ENCODE data around the gene LIMS1. TPM values are rescaled to one million over a fixed set of nuclear protein-coding genes. Genes with fewer than 3 reads are reported as not detected.
"Not testable (repeated sequence)": the region's sequence is repeated elsewhere in the genome, so short reads cannot be mapped to it uniquely, and the experiment has no call there.

The LIMS1 gene
- total and polyA plus RNA-seq, 2 donors (not counting 3 experiments of a cell fraction or from before 2014, with no cell fraction given), result 153 to 229 TPM

GRCh38 chr2:108719149-108720044 lies 185.1 kb downstream of the LIMS1 start, which contains the start of gene RANBP2:
RANBP2 (plus strand) TSS chr2:108719482; CDS start chr2:108719607, 125 bp downstream.
- H3K9ac ChIP-seq (replicated peaks; ENCODE audit: extremely low read depth, insufficient read depth, low read length), result peak within 1 kb of the TSS; percentile 88
- peak within 1 kb of the TSS; percentile 78 for H3K4me2 ChIP-seq (ENCODE audit: insufficient read depth, low read length)
- H4K20me1 ChIP-seq (replicated peaks; ENCODE audit: control insufficient read depth, extremely low read depth, insufficient read depth, low read length), result no peaks in the 10 kb centered on the region
- CTCF ChIA-PET, result interaction anchor here (1.1 kb wide), 1 partner anchor 82 kb away, joined by 5 read pairs; no protein-coding TSS in a partner anchor
- DNase-seq (ENCODE audit: low read depth, low spot score) (peak; percentile 98), FAIRE-seq (peak; percentile 76)
- peak within 1 kb of the TSS; percentile 45 for H2AFZ ChIP-seq (ENCODE audit: low read depth, low read length)
- TSS peak; percentile 25 for BruUV-seq (replicated peaks)
- POLR2A ChIA-PET, result interaction anchor here (0.6 kb wide), 1 partner anchor 18 kb away, joined by 4 read pairs; no protein-coding TSS in a partner anchor
- dilution Hi-C loops (cut with MboI; ENCODE audit: extremely low pct_ligation_motif_present, low sequenced_read_pairs), result no loop called here
- H3K4me1 ChIP-seq (ENCODE audit: control insufficient read depth, extremely low read depth, insufficient read depth, low read length), result no peaks in the 10 kb centered on the region
- intact Hi-C loops (cut with micrococcal nuclease), result no loop called here
- H3K9me1 ChIP-seq (replicated peaks; ENCODE audit: control insufficient read depth, extremely low read depth, insufficient read depth, low read length), result no peaks in the 10 kb centered on the region
- no peaks in the 10 kb centered on the region for H3K9me3 ChIP-seq (replicated peaks; ENCODE audit: control insufficient read depth, insufficient read depth, low read length)
- no peaks in the 10 kb centered on the region for H3K36me3 ChIP-seq (ENCODE audit: control insufficient read depth in 2 of 2, extremely low read depth in 1 of 2, insufficient read depth in 2 of 2, low read length in 2 of 2)
- peaks cover 43% of the 10 kb centered on the region for H3K79me2 ChIP-seq (ENCODE audit: control insufficient read depth, insufficient read depth, low read length)
- peak within 1 kb of the TSS; percentile 69 for H3K27ac ChIP-seq (ENCODE audit: insufficient read depth, low read depth, low read length)
- H3K4me3 ChIP-seq (replicated peaks in 1 of 3; ENCODE audit: insufficient read depth in 1 of 3, low read depth in 1 of 3, low read length in 3 of 3), result peak within 1 kb of the TSS; percentile 48 to 69 (median 59)
- TF ChIP-seq MYC (IDR thresholded peaks at IDR 0.05; ENCODE audit: low read depth, low read length) (peak; percentile 99), FOS (IDR thresholded peaks at IDR 0.05; ENCODE audit: borderline replicate concordance, insufficient read depth, low read length) (no peak), GATA2 (IDR thresholded peaks at IDR 0.05; ENCODE audit: insufficient read depth, insufficient read length, low read depth, low read length) (peak; percentile 29), EZH2 (IDR thresholded peaks at IDR 0.05; ENCODE audit: borderline replicate concordance, low read depth, low read length, severe bottlenecking) (no peak), MAX (IDR thresholded peaks at IDR 0.05; ENCODE audit: insufficient read depth, insufficient read length) (peak; percentile 88), POLR2AphosphoS5 (IDR thresholded peaks at IDR 0.05; ENCODE audit: insufficient read depth, low read depth, low read length) (peak; percentile 97), POLR2A (IDR thresholded peaks at IDR 0.05; ENCODE audit: low read depth, low read length) (peak; percentile 97), JUN (IDR thresholded peaks at IDR 0.05; ENCODE audit: borderline replicate concordance, insufficient read depth, insufficient read length, low read depth) (peak; percentile 2)
- H3K27me3 ChIP-seq (ENCODE audit: control insufficient read depth in 2 of 2, insufficient read depth in 2 of 2, low read length in 2 of 2), result no peaks in the 10 kb centered on the region

GRCh38 chr2:108726048-108726447 lies 191.8 kb downstream of the LIMS1 start:
- H3K9me1 ChIP-seq (replicated peaks; ENCODE audit: control insufficient read depth, extremely low read depth, insufficient read depth, low read length); BruUV-seq (replicated peaks); H3K27me3 ChIP-seq (ENCODE audit: control insufficient read depth in 2 of 2, insufficient read depth in 2 of 2, low read length in 2 of 2); H3K27ac ChIP-seq (ENCODE audit: insufficient read depth, low read depth, low read length); H2AFZ ChIP-seq (ENCODE audit: low read depth, low read length); DNase-seq (ENCODE audit: low read depth, low spot score); H3K4me1 ChIP-seq (ENCODE audit: control insufficient read depth, extremely low read depth, insufficient read depth, low read length); H3K9ac ChIP-seq (replicated peaks; ENCODE audit: extremely low read depth, insufficient read depth, low read length); dilution Hi-C loops (cut with MboI; ENCODE audit: extremely low pct_ligation_motif_present, low sequenced_read_pairs); H3K9me3 ChIP-seq (replicated peaks; ENCODE audit: control insufficient read depth, insufficient read depth, low read length); H4K20me1 ChIP-seq (replicated peaks; ENCODE audit: control insufficient read depth, extremely low read depth, insufficient read depth, low read length); H3K4me3 ChIP-seq (replicated peaks in 1 of 3; ENCODE audit: insufficient read depth in 1 of 3, low read depth in 1 of 3, low read length in 3 of 3); FAIRE-seq; POLR2A ChIA-PET; H3K4me2 ChIP-seq (ENCODE audit: insufficient read depth, low read length); intact Hi-C loops (cut with micrococcal nuclease); CTCF ChIA-PET; H3K36me3 ChIP-seq (ENCODE audit: control insufficient read depth in 2 of 2, extremely low read depth in 1 of 2, insufficient read depth in 2 of 2, low read length in 2 of 2): not testable (repeated sequence)
- peaks cover 71% of the 10 kb centered on the region for H3K79me2 ChIP-seq (ENCODE audit: control insufficient read depth, insufficient read depth, low read length)

GRCh38 chr2:108734656-108735055 lies 200.4 kb downstream of the LIMS1 start:
- H3K79me2 ChIP-seq (ENCODE audit: control insufficient read depth, insufficient read depth, low read length); CTCF ChIA-PET; intact Hi-C loops (cut with micrococcal nuclease); H3K4me3 ChIP-seq (replicated peaks in 1 of 3; ENCODE audit: insufficient read depth in 1 of 3, low read depth in 1 of 3, low read length in 3 of 3); DNase-seq (ENCODE audit: low read depth, low spot score); H2AFZ ChIP-seq (ENCODE audit: low read depth, low read length); H3K4me1 ChIP-seq (ENCODE audit: control insufficient read depth, extremely low read depth, insufficient read depth, low read length); H3K9me3 ChIP-seq (replicated peaks; ENCODE audit: control insufficient read depth, insufficient read depth, low read length); H4K20me1 ChIP-seq (replicated peaks; ENCODE audit: control insufficient read depth, extremely low read depth, insufficient read depth, low read length); POLR2A ChIA-PET; H3K4me2 ChIP-seq (ENCODE audit: insufficient read depth, low read length); H3K27me3 ChIP-seq (ENCODE audit: control insufficient read depth in 2 of 2, insufficient read depth in 2 of 2, low read length in 2 of 2); H3K36me3 ChIP-seq (ENCODE audit: control insufficient read depth in 2 of 2, extremely low read depth in 1 of 2, insufficient read depth in 2 of 2, low read length in 2 of 2); H3K9me1 ChIP-seq (replicated peaks; ENCODE audit: control insufficient read depth, extremely low read depth, insufficient read depth, low read length); H3K27ac ChIP-seq (ENCODE audit: insufficient read depth, low read depth, low read length); H3K9ac ChIP-seq (replicated peaks; ENCODE audit: extremely low read depth, insufficient read depth, low read length); dilution Hi-C loops (cut with MboI; ENCODE audit: extremely low pct_ligation_motif_present, low sequenced_read_pairs); FAIRE-seq; BruUV-seq (replicated peaks): not testable (repeated sequence)

All from endothelial cell of umbilical vein (primary cell).